ENCODE results near the gene BEX3.

Gene BEX3

DNA sequence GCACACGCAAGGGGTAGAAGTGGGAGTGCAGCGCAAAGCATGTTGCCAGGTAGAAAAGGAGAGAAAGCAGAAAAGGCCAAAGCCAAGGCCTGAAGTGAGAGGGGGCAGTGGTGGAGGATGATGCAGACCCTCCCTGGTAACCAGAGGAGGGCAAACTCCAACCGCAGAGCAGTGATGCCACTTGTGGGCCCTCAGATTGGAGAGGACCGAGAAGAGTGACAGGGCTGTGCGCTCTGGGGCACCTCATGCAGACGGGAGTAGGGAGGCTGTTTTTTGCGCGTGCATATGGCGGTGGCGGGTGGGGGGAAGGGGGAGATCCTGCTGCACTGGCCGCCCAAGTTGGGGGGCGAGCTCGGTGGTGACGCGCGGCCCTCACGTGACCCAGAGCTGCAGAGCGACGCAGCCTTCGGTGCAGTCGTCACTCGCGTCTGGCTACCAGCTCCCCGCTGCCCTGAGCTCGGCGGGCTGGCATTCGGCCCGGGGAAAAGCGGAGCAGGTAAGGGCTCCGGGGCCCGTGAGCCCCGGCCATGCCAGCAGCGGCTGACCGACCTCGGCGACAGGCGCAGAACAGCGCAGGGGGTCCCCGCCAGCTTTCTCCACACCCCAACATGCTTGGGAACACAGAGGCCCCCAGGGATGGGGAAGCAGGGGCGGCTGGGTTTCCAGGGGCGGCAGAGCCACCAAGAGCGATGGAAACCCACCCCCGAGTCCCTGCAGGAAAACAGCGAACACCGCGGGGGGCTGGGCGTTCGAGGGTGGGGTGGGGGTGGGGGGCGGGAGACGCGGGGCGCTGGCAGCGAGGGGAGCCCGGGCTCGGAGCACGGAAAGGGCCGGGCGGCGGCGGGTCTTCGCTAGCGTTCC lies at the start of gene BEX3:
TSS of gene BEX3 (plus strand) at position 421 of the 861 bp plus-strand sequence. CDS start 984 bp downstream, outside the sequence.
- H3K9ac ChIP-seq (ENCODE audit: low read length in 2 of 2) = peak within 1 kb of the TSS; percentile 57 to 69
- H3K4me1 ChIP-seq (ENCODE audit: control insufficient read depth, insufficient read depth, low read length) = peaks cover 3% of the 10 kb centered on the region
- H3K27me3 ChIP-seq (ENCODE audit: control insufficient read depth in 1 of 2, insufficient read depth in 2 of 2, low read length in 2 of 2) = peaks cover 0 to 3% of the 10 kb centered on the region in 2 donors
- H3K27ac ChIP-seq (ENCODE audit: low read length) = peak within 1 kb of the TSS; percentile 41
- no peaks in the 10 kb centered on the region for H3K9me3 ChIP-seq (ENCODE audit: control insufficient read depth in 2 of 2, low read length in 2 of 2)
- H3K36me3 ChIP-seq (ENCODE audit: control insufficient read depth in 2 of 2, insufficient read depth in 2 of 2, low read length in 2 of 2) = no peaks in the 10 kb centered on the region
- H3K4me3 ChIP-seq (ENCODE audit: low read length in 2 of 2) = peak within 1 kb of the TSS; percentile 63 to 76

DNA sequence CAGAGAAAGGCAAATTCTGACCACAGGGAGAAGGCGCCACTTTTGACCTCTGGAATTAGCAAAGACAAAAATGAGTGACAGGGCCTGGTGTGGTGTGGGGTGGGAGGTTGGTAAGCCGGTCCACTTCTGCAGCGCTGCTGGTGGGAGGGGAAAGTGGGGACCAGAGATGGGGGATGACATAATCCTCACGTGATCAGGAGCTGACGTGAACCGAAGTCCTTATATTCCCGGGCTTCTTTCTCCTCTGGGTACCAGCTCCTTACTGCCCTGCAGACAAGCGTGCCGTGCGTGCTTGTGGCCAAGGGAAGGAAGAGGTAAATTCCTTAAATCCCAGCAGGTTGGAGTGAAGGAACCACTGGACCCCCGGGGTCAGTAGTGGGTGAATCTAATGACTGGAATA lies 46.3 kb upstream of the BEX3 start, which contains the start of gene TCEAL7:
TSS of gene TCEAL7 (plus strand) at position 249 of the 400 bp plus-strand sequence. CDS start 1,165 bp downstream, outside the sequence.
- Histone ChIP-seq H3K4me3 (ENCODE audit: low read length in 2 of 2) (peak within 1 kb of the TSS; percentile 60 to 71), H3K27me3 (ENCODE audit: control insufficient read depth in 1 of 2, insufficient read depth in 2 of 2, low read length in 2 of 2) (peaks cover 0 to 11% of the 10 kb centered on the region in 2 donors), H3K4me1 (ENCODE audit: control insufficient read depth, insufficient read depth, low read length) (peaks cover 3% of the 10 kb centered on the region), H3K9me3 (ENCODE audit: control insufficient read depth in 2 of 2, low read length in 2 of 2) (no peaks in the 10 kb centered on the region), H3K9ac (ENCODE audit: low read length in 2 of 2) (peak within 1 kb of the TSS; percentile 55 to 66), H3K36me3 (ENCODE audit: control insufficient read depth in 2 of 2, insufficient read depth in 2 of 2, low read length in 2 of 2) (no peaks in the 10 kb centered on the region), H3K27ac (ENCODE audit: low read length) (no peak within 1 kb of the TSS)

DNA sequence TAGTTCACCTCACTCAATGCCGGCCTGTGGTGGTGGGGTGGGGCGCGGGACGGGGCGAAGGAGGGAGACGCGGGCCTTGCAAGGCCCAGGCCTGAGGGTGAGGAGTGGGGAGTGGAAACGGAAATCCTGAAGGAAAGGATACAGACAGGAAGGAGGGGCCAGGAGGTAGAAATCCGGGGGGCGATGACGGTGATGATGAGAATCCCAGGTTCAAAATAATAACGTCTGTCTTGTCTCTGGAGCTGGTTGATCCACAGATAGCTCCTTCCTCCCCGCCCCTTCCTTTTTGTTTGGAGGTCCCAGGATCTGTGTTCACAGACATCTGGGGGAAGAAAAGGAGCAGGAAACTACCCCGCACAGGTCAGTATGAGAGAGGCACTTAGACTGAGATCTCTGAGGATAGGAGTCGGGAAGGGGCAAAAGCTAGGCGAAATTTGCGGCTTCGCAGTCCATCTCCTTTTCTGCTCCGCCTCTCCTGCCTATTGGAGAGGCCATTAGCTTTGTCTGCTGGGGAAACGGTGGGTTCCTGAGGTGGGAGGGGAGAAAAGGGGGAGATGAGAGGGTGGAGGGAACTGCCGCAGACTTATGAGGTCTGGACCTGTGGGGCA lies 45.6 kb upstream of the BEX3 start:
- no peak overlapping the region for H3K27ac ChIP-seq (ENCODE audit: low read length)
- H3K36me3 ChIP-seq (ENCODE audit: control insufficient read depth in 2 of 2, insufficient read depth in 2 of 2, low read length in 2 of 2) = no peaks in the 10 kb centered on the region
- H3K27me3 ChIP-seq (ENCODE audit: control insufficient read depth in 1 of 2, insufficient read depth in 2 of 2, low read length in 2 of 2) = peaks cover 0 to 11% of the 10 kb centered on the region in 2 donors
- peak overlapping the region; percentile 60 to 71 for H3K4me3 ChIP-seq (ENCODE audit: low read length in 2 of 2)
- peak overlapping the region; percentile 55 to 66 for H3K9ac ChIP-seq (ENCODE audit: low read length in 2 of 2)
- H3K9me3 ChIP-seq (ENCODE audit: control insufficient read depth in 2 of 2, low read length in 2 of 2) = no peaks in the 10 kb centered on the region
- peaks cover 3% of the 10 kb centered on the region for H3K4me1 ChIP-seq (ENCODE audit: control insufficient read depth, insufficient read depth, low read length)

DNA sequence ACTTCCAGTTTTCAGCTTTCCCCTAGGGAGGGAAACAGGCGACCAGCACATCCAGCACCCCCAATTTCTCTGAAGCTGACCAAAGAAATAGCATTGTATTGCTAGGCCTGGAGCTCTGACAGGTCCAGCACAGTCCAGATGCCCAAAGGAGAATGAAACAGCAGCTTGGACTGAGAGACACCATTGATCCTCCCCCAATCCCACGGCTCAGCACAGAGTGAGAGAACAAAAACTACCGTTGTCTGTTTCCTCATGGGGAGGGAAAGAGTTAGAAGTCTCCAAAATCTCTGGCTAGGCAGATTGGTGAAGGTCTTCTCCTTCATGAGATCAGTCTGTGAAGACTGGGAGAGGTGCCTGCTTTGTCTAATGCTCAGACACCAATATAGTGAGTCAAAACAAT lies 37.7 kb upstream of the BEX3 start:
- Histone ChIP-seq H3K4me3 (ENCODE audit: low read length in 2 of 2) (no peak overlapping the region), H3K4me1 (ENCODE audit: control insufficient read depth, insufficient read depth, low read length) (no peaks in the 10 kb centered on the region), H3K9ac (ENCODE audit: low read length in 2 of 2) (no peak overlapping the region), H3K27ac (ENCODE audit: low read length) (no peak overlapping the region), H3K36me3 (ENCODE audit: control insufficient read depth in 2 of 2, insufficient read depth in 2 of 2, low read length in 2 of 2) (no peaks in the 10 kb centered on the region), H3K27me3 (ENCODE audit: control insufficient read depth in 1 of 2, insufficient read depth in 2 of 2, low read length in 2 of 2) (peaks cover 0 to 14% of the 10 kb centered on the region in 2 donors), H3K9me3 (ENCODE audit: control insufficient read depth in 2 of 2, low read length in 2 of 2) (no peaks in the 10 kb centered on the region)

DNA sequence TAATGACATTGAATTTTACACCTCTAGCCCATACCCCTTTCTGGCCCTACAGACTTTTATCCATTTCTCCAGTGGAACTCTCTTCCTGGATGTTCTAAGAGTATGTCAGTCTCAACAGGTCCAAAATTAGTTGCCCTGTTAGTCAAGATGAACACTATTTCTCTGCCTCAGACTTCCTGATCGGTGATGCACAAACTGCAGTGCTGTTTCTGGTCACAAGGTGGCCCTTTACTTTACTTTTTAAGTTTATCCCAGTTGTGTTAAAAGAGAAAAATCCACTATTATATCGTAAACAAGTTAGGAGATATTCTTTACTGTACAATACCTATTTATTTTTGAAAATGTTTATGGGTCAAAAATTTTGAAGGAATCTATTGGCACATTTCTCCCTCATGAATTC lies 33.2 kb upstream of the BEX3 start:
- Histone ChIP-seq H3K27ac (ENCODE audit: low read length) (no peak overlapping the region), H3K9ac (ENCODE audit: low read length in 2 of 2) (no peak overlapping the region), H3K27me3 (ENCODE audit: control insufficient read depth in 1 of 2, insufficient read depth in 2 of 2, low read length in 2 of 2) (peaks cover 0 to 15% of the 10 kb centered on the region in 2 donors), H3K4me3 (ENCODE audit: low read length in 2 of 2) (no peak overlapping the region), H3K36me3 (ENCODE audit: control insufficient read depth in 2 of 2, insufficient read depth in 2 of 2, low read length in 2 of 2) (no peaks in the 10 kb centered on the region), H3K4me1 (ENCODE audit: control insufficient read depth, insufficient read depth, low read length) (no peaks in the 10 kb centered on the region), H3K9me3 (ENCODE audit: control insufficient read depth in 2 of 2, low read length in 2 of 2) (no peaks in the 10 kb centered on the region)

DNA sequence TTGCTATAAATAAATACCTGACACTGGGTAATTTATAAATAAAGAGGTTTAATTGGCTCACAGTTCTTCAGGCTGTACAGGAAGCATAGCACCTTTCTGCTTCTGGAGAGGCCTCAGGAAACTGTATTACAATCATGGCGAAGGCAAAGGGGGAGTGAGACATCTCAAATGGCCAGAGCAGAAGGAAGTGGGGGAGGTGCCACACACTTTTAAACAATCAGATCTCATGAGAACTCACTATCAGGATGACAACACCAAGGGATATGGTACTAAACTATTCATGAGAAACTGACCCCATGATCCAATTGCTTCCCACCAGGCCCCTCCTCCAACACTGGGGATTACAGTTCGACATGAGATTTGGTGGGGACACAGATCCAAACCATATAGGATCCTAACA lies 31.7 kb upstream of the BEX3 start:
- Histone ChIP-seq H3K9me3 (ENCODE audit: control insufficient read depth in 2 of 2, low read length in 2 of 2) (no peaks in the 10 kb centered on the region), H3K9ac (ENCODE audit: low read length in 2 of 2) (no peak overlapping the region), H3K36me3 (ENCODE audit: control insufficient read depth in 2 of 2, insufficient read depth in 2 of 2, low read length in 2 of 2) (no peaks in the 10 kb centered on the region), H3K4me3 (ENCODE audit: low read length in 2 of 2) (no peak overlapping the region), H3K27ac (ENCODE audit: low read length) (no peak overlapping the region), H3K4me1 (ENCODE audit: control insufficient read depth, insufficient read depth, low read length) (no peaks in the 10 kb centered on the region), H3K27me3 (ENCODE audit: control insufficient read depth in 1 of 2, insufficient read depth in 2 of 2, low read length in 2 of 2) (peaks cover 0 to 16% of the 10 kb centered on the region in 2 donors)

DNA sequence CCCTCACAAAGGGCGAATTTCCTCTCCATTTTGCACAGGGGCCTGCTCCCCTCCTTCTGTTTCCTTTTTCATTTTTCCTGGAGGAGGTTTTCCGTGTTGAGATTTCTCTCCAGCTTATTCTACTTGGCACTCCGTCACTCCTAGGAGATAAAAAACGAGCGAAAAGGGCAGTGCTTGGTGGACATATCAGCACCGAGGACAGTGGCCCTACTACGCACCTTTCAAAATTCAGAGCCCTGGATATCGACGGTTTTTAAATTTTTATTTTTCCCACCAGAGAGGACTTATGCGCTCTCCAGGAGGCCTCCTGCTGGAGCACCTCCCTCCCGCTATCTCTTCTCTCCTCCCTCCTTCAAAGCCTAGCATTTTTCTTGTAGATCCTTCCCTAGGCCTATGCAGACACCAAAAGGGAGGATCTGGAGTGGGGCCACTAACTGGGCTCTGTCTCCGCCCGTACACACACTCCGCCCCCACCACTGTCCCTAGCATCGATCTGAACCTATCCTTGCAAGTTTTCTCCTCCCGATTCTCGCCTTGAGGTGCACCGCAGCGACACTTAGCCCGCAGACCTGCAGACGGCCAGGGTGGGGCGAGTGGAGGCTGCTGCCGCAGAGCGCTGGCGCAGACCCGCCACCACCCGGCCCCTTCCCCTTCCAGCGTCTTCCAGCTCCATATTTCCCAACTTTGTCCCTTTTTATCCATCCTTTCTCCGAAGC lies 28.5 kb upstream of the BEX3 start:
- H3K4me3 ChIP-seq (ENCODE audit: low read length in 2 of 2) = no peak overlapping the region
- no peak overlapping the region for H3K9ac ChIP-seq (ENCODE audit: low read length in 2 of 2)
- H3K9me3 ChIP-seq (ENCODE audit: control insufficient read depth in 2 of 2, low read length in 2 of 2) = no peaks in the 10 kb centered on the region
- peaks cover 0 to 18% of the 10 kb centered on the region in 2 donors for H3K27me3 ChIP-seq (ENCODE audit: control insufficient read depth in 1 of 2, insufficient read depth in 2 of 2, low read length in 2 of 2)
- H3K36me3 ChIP-seq (ENCODE audit: control insufficient read depth in 2 of 2, insufficient read depth in 2 of 2, low read length in 2 of 2) = no peaks in the 10 kb centered on the region
- H3K4me1 ChIP-seq (ENCODE audit: control insufficient read depth, insufficient read depth, low read length) = no peaks in the 10 kb centered on the region
- no peak overlapping the region for H3K27ac ChIP-seq (ENCODE audit: low read length)

DNA sequence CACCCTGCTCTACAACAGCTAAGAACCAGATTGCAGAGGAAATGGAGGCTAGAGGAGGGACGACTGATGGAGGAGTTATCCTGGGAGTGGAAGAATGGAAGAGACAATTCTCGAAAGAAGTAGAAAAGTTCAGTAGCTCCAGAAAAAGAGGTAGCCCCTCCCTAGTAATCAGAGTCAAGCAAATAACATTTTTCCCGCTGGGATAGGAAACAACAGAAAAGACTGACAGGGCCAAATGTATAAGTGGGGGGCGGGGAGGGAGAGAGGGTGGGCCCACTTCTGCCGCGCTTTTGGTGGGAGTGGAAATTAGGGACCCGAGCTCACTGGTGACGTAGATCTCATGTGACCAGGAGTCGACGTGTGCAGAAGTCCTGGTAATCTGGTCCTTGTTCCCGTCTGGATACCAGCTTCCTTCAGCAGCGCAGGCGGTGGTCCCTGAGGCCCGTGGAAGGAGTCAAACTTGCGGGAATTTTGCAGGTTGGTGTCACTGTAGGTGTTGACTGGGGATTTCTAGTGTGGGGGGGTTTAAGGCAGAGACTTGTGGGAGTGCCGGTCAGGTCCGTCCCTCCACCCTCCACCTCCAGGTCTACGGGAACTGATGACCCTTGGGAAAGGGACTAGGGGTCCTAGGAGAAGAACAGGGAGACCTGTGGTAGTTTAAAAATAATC lies 20.1 kb upstream of the BEX3 start, which contains the start of gene TCEAL9:
TSS of gene TCEAL9 (plus strand) at position 377 of the 669 bp plus-strand sequence. CDS start 1,179 bp downstream, outside the sequence.
- peak within 1 kb of the TSS; percentile 77 for H3K27ac ChIP-seq (ENCODE audit: low read length)
- no peaks in the 10 kb centered on the region for H3K4me1 ChIP-seq (ENCODE audit: control insufficient read depth, insufficient read depth, low read length)
- no peaks in the 10 kb centered on the region for H3K9me3 ChIP-seq (ENCODE audit: control insufficient read depth in 2 of 2, low read length in 2 of 2)
- H3K4me3 ChIP-seq (ENCODE audit: low read length in 2 of 2) = peak within 1 kb of the TSS; percentile 86 to 94
- peak within 1 kb of the TSS; percentile 93 to 97 for H3K9ac ChIP-seq (ENCODE audit: low read length in 2 of 2)
- no peaks in the 10 kb centered on the region for H3K36me3 ChIP-seq (ENCODE audit: control insufficient read depth in 2 of 2, insufficient read depth in 2 of 2, low read length in 2 of 2)
- H3K27me3 ChIP-seq (ENCODE audit: control insufficient read depth in 1 of 2, insufficient read depth in 2 of 2, low read length in 2 of 2) = no peaks in the 10 kb centered on the region

DNA sequence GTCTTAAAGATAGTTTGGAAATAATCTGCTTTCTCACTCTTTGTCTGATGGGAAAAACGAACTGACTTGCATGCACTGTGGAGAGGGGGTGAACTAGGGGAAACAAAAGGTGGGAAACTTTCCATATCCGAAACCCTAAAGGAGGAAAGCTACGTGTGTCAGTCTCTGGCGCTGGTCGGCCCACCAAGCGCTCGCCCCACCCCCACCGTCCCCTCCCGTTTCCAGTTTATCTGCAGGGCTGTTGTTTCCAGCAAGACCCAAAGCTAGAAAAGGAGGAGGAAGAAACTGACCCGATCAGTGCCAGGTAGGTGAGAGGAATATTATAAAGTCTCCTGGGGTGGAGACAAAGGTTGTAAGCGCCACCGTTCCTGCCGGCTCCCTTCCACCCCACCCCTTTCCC lies 19.5 kb upstream of the BEX3 start:
- Histone ChIP-seq H3K9ac (ENCODE audit: low read length in 2 of 2) (peak overlapping the region; percentile 93 to 97), H3K36me3 (ENCODE audit: control insufficient read depth in 2 of 2, insufficient read depth in 2 of 2, low read length in 2 of 2) (no peaks in the 10 kb centered on the region), H3K4me1 (ENCODE audit: control insufficient read depth, insufficient read depth, low read length) (no peaks in the 10 kb centered on the region), H3K27me3 (ENCODE audit: control insufficient read depth in 1 of 2, insufficient read depth in 2 of 2, low read length in 2 of 2) (no peaks in the 10 kb centered on the region), H3K27ac (ENCODE audit: low read length) (peak overlapping the region; percentile 77), H3K4me3 (ENCODE audit: low read length in 2 of 2) (peak overlapping the region; percentile 86 to 94), H3K9me3 (ENCODE audit: control insufficient read depth in 2 of 2, low read length in 2 of 2) (no peaks in the 10 kb centered on the region)

DNA sequence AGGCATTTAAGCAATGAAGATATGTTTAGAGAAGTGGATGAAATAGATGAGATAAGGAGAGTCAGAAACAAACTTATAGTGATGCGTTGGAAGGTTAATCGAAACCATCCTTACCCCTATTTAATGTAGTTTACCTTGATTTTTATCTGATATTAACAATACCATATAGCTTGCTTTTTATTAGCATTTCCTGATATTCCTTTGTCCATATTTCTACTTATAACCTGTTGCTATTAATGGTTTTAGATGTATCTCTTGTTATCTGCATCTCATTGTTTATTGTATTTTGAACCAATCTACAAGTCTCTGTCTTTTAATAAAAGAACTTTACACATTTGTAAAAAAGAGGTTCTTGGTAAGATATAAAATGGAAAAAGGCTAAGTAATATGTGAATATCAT lies 18.5 kb upstream of the BEX3 start:
- Histone ChIP-seq H3K27ac (ENCODE audit: low read length) (no peak overlapping the region), H3K4me3 (ENCODE audit: low read length in 2 of 2) (peak overlapping the region in 1 of 2 donors; percentile 94), H3K4me1 (ENCODE audit: control insufficient read depth, insufficient read depth, low read length) (no peaks in the 10 kb centered on the region), H3K36me3 (ENCODE audit: control insufficient read depth in 2 of 2, insufficient read depth in 2 of 2, low read length in 2 of 2) (no peaks in the 10 kb centered on the region), H3K27me3 (ENCODE audit: control insufficient read depth in 1 of 2, insufficient read depth in 2 of 2, low read length in 2 of 2) (no peaks in the 10 kb centered on the region), H3K9ac (ENCODE audit: low read length in 2 of 2) (peak overlapping the region in 1 of 2 donors; percentile 97), H3K9me3 (ENCODE audit: control insufficient read depth in 2 of 2, low read length in 2 of 2) (no peaks in the 10 kb centered on the region)
